MM.1S (cell line): ENCODE data around the gene CTRB1.

Source experiments
- EZH2 ChIP-seq: fragments of 300-600 bp; sonication (generic); optimal IDR thresholded peaks from 2 replicates; pipeline ENCODE3; 2017; ENCODE audit warnings: low read depth, mild to moderate bottlenecking, antibody characterized with exemption, low read length, mixed read lengths
- TF ChIP-seq, protein P1 (sequence below): fragments of 300-600 bp; sonication (generic); IDR thresholded peaks from 2 replicates; pipeline ENCODE4 v1.5.1; 2016; ENCODE audit warnings: antibody characterized with exemption, low read length, mixed read lengths

- TF ChIP-seq, protein P1, sequence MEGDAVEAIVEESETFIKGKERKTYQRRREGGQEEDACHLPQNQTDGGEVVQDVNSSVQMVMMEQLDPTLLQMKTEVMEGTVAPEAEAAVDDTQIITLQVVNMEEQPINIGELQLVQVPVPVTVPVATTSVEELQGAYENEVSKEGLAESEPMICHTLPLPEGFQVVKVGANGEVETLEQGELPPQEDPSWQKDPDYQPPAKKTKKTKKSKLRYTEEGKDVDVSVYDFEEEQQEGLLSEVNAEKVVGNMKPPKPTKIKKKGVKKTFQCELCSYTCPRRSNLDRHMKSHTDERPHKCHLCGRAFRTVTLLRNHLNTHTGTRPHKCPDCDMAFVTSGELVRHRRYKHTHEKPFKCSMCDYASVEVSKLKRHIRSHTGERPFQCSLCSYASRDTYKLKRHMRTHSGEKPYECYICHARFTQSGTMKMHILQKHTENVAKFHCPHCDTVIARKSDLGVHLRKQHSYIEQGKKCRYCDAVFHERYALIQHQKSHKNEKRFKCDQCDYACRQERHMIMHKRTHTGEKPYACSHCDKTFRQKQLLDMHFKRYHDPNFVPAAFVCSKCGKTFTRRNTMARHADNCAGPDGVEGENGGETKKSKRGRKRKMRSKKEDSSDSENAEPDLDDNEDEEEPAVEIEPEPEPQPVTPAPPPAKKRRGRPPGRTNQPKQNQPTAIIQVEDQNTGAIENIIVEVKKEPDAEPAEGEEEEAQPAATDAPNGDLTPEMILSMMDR: no peak
- no peak for TF ChIP-seq EZH2
Measured at GRCh38 chr16:75226550-75227360, 8.0 kb downstream of the CTRB1 start.
